CD4-positive, alpha-beta T cell treated with Interleukin-1 beta for 1 hour (primary cell): ENCODE results near the gene RNF149.
"Not testable (repeated sequence)": the region's sequence is repeated elsewhere in the genome, so short reads cannot be mapped to it uniquely, and the experiment has no call there.

Experiments
- DNase-seq, 2 donors: peaks; one replicate each; pipeline ENCODE4 v3.0.0-alpha.2; 2020 to 2022

The RNF149 gene

GRCh38 chr2:101330253-101330933 is 21.9 kb upstream of the RNF149 start:
- DNase-seq, result peak; percentile 20 to 25

DNA sequence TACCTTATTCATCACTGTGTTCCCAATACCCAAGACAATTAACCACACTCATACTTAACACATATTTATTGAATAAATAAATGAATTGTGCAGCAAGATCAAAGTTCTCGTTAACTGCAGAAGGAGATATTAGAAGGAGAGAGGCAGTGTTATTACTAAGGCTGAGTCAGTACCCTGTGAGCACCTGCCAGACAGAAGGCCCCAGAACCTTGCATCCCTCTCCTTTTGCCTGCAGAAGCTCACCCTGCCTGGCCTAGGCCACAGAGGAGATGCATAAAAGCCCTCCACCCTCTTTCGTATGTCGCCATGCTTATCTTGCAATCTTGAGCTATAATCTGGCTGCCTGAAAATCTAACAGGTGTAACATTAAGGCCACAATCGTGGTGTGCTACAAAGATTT is 20.5 kb upstream of the RNF149 start:
- peak in 1 of 2 donors; percentile 32 for DNase-seq

DNA sequence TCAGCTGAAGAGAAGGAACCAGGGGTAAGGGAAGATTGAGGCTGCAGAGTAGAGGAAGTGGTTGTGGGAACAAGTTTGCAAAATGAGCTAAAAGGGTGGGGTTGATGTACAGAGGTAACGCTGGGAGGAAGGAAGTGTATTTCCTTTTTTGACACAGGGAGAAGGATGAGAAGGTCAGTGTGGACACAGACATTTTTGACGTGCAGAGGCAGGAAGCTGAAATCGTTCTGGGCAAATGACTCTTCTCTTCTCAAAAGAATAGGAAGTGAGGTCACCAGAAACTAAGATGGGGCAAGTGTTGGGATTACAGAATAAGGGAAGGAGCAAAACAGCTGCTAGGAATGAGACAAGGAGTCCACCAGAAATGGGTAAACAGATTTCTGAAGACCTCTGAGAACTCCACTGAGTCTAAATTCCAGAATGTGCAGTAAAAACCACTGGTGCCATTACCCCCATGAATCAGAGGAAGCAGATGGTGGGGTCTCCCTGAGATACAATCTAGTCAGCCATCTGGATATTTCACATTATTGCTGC is 20.0 kb upstream of the RNF149 start:
- peak; percentile 65 to 69 for DNase-seq

GRCh38 chr2:101327863-101328394 is 19.4 kb upstream of the RNF149 start:
- no peak for DNase-seq

- DNase-seq, result no peak
Measured at GRCh38 chr2:101325425-101325824, 16.9 kb upstream of the RNF149 start.

DNA sequence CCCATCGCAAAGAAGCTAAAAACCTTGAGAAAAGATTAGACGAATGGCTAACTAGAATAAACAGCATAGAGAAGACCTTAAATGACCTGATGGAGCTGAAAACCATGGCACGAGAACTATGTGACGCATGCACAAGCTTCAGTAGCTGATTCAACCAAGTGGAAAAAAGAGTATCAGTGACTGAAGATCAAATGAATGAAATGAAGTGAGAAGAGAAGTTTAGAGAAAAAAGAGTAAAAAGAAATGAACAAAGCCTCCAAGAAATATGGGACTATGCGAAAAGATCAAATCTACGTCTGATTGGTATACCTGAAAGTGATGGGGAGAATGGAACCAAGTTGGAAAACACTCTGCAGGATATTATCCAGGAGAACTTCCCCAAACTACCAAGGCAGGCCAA is 8.1 kb upstream of the RNF149 start:
- not testable (repeated sequence) for DNase-seq

DNA sequence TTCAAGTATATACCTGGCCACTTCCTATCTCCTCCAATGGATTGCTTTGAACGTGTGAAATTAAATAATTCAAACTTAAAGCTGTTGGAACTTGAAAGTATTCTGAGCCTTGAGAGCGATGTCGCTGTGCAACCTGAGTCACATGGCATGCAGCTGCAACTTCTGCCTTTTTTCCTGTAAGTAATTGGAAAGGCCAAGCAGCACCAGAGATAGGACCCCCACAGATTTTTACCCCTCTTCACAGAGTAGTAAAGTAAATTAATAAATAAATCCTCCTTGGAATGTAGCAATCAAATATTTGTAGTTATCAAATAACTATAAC is 3.2 kb upstream of the RNF149 start:
- no peak for DNase-seq

- peak in 1 of 2 donors; percentile 49 for DNase-seq
Measured at GRCh38 chr2:101310834-101311695, 2.6 kb upstream of the RNF149 start.

GRCh38 chr2:101310090-101310833 is 1.8 kb upstream of the RNF149 start:
- DNase-seq, result no peak

DNA sequence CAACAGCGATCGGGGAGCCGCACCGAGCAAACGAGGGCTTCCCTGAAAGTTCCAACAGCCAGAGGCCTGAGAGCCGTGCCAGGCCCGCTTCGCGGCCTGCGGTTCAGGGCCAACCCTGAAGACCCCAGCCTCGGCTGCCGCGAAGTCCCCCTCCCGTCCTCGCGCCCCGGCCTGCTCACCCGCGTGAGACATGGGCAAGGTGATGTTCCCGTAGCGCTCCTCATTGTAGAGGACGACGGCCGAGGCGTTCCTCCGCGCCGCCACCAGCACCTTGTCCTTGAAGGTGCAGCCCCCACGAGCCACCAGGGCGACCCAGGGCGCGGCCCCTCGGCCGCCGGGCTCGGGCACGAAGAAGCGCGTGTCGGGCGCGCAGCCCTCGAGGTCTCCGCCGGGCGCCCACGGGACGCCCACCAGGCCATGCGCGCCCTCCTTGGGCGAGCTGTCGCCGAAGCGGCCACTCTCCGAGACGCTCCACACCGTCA is 510 bp downstream of the RNF149 start:
- no peak for DNase-seq

DNA sequence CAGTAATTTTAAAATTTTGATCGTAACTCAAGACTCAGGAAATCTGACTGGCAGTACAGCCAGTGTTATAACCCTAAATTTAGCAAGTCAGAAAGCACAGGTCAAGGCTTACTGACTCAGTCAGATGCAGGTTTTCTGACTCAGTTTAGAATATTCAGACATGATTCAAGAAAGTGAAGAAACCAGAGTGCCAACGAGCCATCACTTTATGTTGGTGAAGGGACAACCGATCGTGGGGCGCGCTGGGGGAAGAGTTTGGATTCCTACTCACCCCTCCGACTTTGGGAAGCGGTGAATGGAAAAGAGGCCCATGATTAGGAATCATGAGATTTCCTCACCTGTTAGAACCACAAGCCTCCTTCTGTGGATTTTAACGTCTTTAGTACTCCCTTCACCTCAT is 998 bp downstream of the RNF149 start:
- no peak for DNase-seq

GRCh38 chr2:101306410-101306809 is 2.1 kb downstream of the RNF149 start:
- no peak for DNase-seq

DNA sequence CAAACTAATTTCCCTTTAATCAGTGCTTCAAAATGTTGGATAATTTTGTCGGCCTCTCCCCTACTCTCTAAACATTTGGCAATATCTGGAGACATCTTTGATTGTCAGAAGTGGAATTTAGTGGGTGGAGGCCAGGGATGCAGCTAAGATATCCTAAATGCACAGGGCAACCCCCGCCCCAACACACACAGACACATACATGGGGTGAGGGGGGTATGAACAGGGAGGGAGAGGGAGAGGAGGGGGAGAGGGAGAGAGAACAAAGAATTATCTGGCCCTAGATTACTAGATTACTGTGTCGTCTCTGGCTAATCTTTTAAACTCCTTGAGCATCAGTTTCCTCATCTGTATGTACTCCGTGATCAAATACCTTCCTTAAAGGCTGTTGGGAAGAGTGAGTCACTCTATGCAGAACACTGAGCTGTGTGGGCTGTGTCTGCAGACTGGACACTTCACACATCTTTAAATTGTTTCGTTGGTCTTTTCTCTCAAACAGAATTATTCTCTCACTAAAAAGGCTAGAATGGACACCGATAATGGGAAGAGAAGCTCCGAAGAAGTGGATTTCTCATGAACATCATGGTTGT is 2.9 kb downstream of the RNF149 start:
- DNase-seq, result no peak

DNA sequence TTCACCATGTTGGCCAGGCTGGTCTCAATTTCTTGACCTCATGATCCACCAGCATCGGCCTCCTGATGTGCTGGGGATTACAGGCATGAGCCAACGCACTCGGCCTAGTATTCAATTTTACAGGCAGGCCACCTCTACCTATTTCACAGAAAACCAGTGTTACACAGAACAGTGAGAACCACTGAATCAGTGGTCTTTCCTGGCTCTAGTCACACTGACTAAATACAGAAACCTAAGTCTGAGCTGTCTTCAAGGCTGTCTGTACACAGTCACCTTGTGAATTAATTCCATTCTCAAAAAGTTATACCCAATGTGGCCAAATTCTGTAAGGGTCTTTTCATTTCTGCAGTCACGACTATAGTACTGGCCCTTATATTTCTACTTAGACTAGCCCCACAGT is 3.5 kb downstream of the RNF149 start:
- DNase-seq, result no peak

DNA sequence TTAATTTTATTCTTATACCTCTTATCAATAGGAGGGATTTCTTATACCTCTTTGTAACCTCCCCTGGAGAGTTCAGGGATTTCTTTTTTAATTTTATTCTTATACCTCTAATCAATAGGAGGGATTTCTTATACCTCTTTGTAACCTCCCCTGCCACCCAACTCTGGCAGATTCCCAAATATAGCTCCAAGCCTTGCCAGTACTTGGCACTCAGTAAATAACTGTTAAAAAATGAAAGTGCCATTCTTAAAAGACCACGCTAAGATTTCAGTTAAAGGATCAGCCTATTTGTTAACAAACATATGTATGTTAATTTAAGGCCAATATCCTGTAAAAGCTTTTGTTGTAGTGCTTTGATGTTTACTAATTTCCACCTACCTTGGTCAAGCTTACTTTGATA is 4.8 kb downstream of the RNF149 start:
- DNase-seq, result no peak

DNA sequence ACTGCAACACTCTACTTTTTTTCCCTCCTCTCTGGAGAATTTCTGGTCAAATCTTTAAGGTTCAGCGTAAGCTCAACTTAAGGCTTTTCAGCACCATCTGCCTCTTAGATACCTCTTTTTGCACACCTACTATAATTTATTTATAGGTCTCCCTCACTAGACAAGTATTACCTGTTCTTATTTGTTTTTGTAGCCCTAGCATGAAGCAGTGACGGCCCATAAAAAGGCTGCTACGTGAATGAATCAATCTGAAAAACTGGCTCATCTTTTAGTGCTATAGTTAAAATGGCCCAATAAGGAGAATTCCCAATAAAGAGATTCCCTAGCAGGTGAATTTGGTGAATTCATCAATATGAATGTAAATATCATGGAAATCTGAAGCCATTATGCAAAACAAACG is 6.5 kb downstream of the RNF149 start:
- DNase-seq, result no peak

- DNase-seq, result no peak
Measured at GRCh38 chr2:101300836-101301235, 7.7 kb downstream of the RNF149 start.

DNA sequence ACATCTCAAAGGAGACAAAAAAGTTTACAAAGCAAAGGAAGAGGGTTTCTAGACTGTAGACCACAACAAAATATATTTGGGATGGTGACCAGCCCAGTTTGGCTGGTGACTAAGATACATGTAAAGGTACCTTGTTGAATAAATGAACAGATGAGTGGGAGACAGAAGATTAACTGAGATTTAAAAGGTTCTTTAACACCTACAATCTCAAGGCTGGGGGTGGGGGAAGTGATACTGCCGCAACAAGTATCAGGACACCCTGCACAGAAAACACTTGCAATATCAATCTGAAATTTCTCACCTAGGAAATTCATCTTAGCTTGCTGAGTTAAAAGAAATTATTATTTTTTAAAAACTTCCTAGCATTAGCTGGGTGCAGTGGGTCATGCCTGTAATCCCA is 8.3 kb downstream of the RNF149 start:
- DNase-seq, result no peak

GRCh38 chr2:101299604-101300003 is 8.9 kb downstream of the RNF149 start:
- DNase-seq, result no peak

- DNase-seq, result no peak
Measured at GRCh38 chr2:101297383-101297782, 11.1 kb downstream of the RNF149 start.

GRCh38 chr2:101296371-101296770 is 12.1 kb downstream of the RNF149 start:
- no peak for DNase-seq

DNA sequence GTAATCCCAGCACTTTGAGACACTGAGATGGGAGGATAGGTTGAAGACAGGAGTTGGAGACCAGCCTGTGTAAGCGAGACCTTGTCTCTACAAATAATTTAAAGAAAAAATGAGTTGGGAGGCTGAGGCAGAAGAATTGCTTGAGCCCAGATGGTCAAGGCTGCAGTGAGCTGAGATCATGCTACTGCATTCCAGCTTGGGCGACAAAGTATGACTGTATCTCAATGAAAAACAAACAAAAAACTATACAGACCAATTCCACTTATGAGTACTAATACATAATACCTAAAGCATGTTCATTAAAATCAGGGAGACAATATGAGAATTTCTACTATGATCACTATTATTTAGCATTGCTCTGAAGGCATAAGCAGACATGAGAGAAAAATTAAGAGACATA is 12.6 kb downstream of the RNF149 start:
- DNase-seq, result no peak

- no peak for DNase-seq
Measured at GRCh38 chr2:101294861-101295260, 13.6 kb downstream of the RNF149 start.
